ENCODE data around the gene NKAIN4. TPM values are rescaled to one million over a fixed set of nuclear protein-coding genes. Genes with fewer than 3 reads are reported as not detected.

The NKAIN4 gene
- total RNA-seq, 3 donors from 2014 or later, result not detected

- TF ChIP-seq CTCF (IDR thresholded peaks at IDR 0.05) (no peak), POLR2A (IDR thresholded peaks at IDR 0.05) (no peak), POLR2AphosphoS5 (IDR thresholded peaks at IDR 0.05) (no peak)
- no peak for DNase-seq (ENCODE audit: low spot score in 2 of 2)
- Histone ChIP-seq H3K4me1 (no peaks in the 10 kb centered on the region), H3K4me3 (no peak overlapping the region), H3K9me3 (no peaks in the 10 kb centered on the region), H3K27me3 (peaks cover 0 to 47% of the 10 kb centered on the region in 2 donors), H3K27ac (no peak overlapping the region), H3K36me3 (no peaks in the 10 kb centered on the region)
- intact Hi-C loops (cut with DNase I; ENCODE audit: low total_unique reads), result no loop called here
These were observed 10.3 kb upstream of the NKAIN4 start for GRCh38 chr20:63264519-63264918.

GRCh38 chr20:63264000-63264399 lies 9.7 kb upstream of the NKAIN4 start:
- Histone ChIP-seq H3K27me3 (peaks cover 0 to 52% of the 10 kb centered on the region in 2 donors), H3K4me1 (no peaks in the 10 kb centered on the region)

GRCh38 chr20:63262836-63263235 lies 8.6 kb upstream of the NKAIN4 start:
- H3K36me3 ChIP-seq, result no peaks in the 10 kb centered on the region
- H3K4me3 ChIP-seq, result no peak overlapping the region
- no peaks in the 10 kb centered on the region for H3K9me3 ChIP-seq
- H3K27me3 ChIP-seq, result peaks cover 0 to 62% of the 10 kb centered on the region in 2 donors
- intact Hi-C loops (cut with DNase I; ENCODE audit: low total_unique reads), result no loop called here
- H3K4me1 ChIP-seq, result no peaks in the 10 kb centered on the region
- no peak for TF ChIP-seq POLR2A (IDR thresholded peaks at IDR 0.05)
- no peak for DNase-seq (ENCODE audit: low spot score in 2 of 2)
- no peak overlapping the region for H3K27ac ChIP-seq

More at GRCh38 chr20:63264000-63264399, 9.7 kb upstream of the NKAIN4 start:
- no peaks in the 10 kb centered on the region for H3K9me3 ChIP-seq
- no peak overlapping the region for H3K27ac ChIP-seq
- H3K4me3 ChIP-seq, result no peak overlapping the region
- H3K36me3 ChIP-seq, result no peaks in the 10 kb centered on the region
- no peak for DNase-seq (ENCODE audit: low spot score in 2 of 2)
- no peak for TF ChIP-seq CTCF (IDR thresholded peaks at IDR 0.05)
- intact Hi-C loops (cut with DNase I; ENCODE audit: low total_unique reads), result no loop called here

- TF ChIP-seq CTCF (IDR thresholded peaks at IDR 0.05) (no peak), POLR2A (IDR thresholded peaks at IDR 0.05) (no peak), POLR2AphosphoS5 (IDR thresholded peaks at IDR 0.05) (no peak)
- H3K36me3 ChIP-seq, result no peaks in the 10 kb centered on the region
- peaks cover 0 to 58% of the 10 kb centered on the region in 2 donors for H3K27me3 ChIP-seq
- intact Hi-C loops (cut with DNase I; ENCODE audit: low total_unique reads), result no loop called here
- H3K9me3 ChIP-seq, result no peaks in the 10 kb centered on the region
- H3K4me3 ChIP-seq, result no peak overlapping the region
- DNase-seq (ENCODE audit: low spot score in 2 of 2), result no peak
- no peak overlapping the region for H3K27ac ChIP-seq
- H3K4me1 ChIP-seq, result no peaks in the 10 kb centered on the region
These were observed 7.7 kb upstream of the NKAIN4 start for GRCh38 chr20:63261795-63262528.

GRCh38 chr20:63261060-63261794 lies 7.0 kb upstream of the NKAIN4 start:
- Histone ChIP-seq H3K4me1 (no peaks in the 10 kb centered on the region), H3K9me3 (no peaks in the 10 kb centered on the region), H3K27me3 (peaks cover 0 to 63% of the 10 kb centered on the region in 2 donors), H3K36me3 (no peaks in the 10 kb centered on the region), H3K27ac (no peak overlapping the region), H3K4me3 (no peak overlapping the region)
- no peak for DNase-seq (ENCODE audit: low spot score in 2 of 2)
- intact Hi-C loops (cut with DNase I; ENCODE audit: low total_unique reads), result no loop called here
- TF ChIP-seq POLR2A (IDR thresholded peaks at IDR 0.05), result no peak
- no peak for TF ChIP-seq CTCF (IDR thresholded peaks at IDR 0.05)
- TF ChIP-seq POLR2AphosphoS5 (IDR thresholded peaks at IDR 0.05), result no peak

All from breast epithelium (tissue), 4 donors.